Left ventricle myocardium inferior (tissue), 1 donor: ENCODE measurements around the gene HBD. TPM values are rescaled to one million over a fixed set of nuclear protein-coding genes. Genes with fewer than 3 reads are reported as not detected.

ENCODE experiments used
- DNase-seq: peaks from one replicate; pipeline ENCODE4 v3.0.0-alpha.2; 2020
- H3K27ac ChIP-seq: fragments of 200-600 bp; replicated peaks from 2 replicates; pipeline ENCODE4 v1.8.0; 2021
- H3K27me3 ChIP-seq: fragments of 200-600 bp; 2 replicates; pipeline ENCODE4 v1.8.0; 2021; ENCODE audit warnings: low read depth
- H3K36me3 ChIP-seq: fragments of 200-600 bp; 2 replicates; pipeline ENCODE4 v1.8.0; 2021
- H3K4me1 ChIP-seq: fragments of 200-600 bp; 2 replicates; pipeline ENCODE4 v1.8.0; 2021
- H3K4me3 ChIP-seq: fragments of 200-600 bp; 2 replicates; pipeline ENCODE4 v1.8.0; 2021; ENCODE audit warnings: mild to moderate bottlenecking, moderate library complexity
- H3K9me3 ChIP-seq: fragments of 200-600 bp; replicated peaks from 2 replicates; pipeline ENCODE4 v1.8.0; 2021
- CTCF ChIP-seq: fragments of 200-600 bp; IDR thresholded peaks from 2 replicates; pipeline ENCODE4 v1.8.0; 2021; ENCODE audit warnings: antibody characterized with exemption, mild to moderate bottlenecking, borderline replicate concordance
- intact Hi-C: fragments of 100-400 bp; cut with micrococcal nuclease; formaldehyde crosslinking; loops from one replicate; pipeline ENCODE4 v1.11.0; 2022
- long read RNA-seq: library from polyadenylated mRNA; unstranded; transcript quantifications from one replicate; pipeline ENCODE4 v2.0.0, GENCODE V29; 2021
- total RNA-seq: library from RNA; stranded (reverse); fragmentation: NEBNext Ultra II Directional; extraction: Animal tissue kit (Norgen Biotek cat#: 25700); gene quantifications from one replicate; pipeline ENCODE4 v1.2.1, GENCODE V29; 2021
- donor health status: DM: no; HTN: yes; CAD: no; lungs with severe emphysema.

The HBD gene
- not detected for total RNA-seq
- long read RNA-seq, result 0 reads

GRCh38 chr11:5234381-5234834 lies at the start of gene HBD:
Gene HBD (minus strand): TSS chr11:5234483. CDS start chr11:5234433, 50 bp downstream.
- no peak for TF ChIP-seq CTCF
- intact Hi-C loops, result no loop called here
- H3K9me3 ChIP-seq, result no peaks in the 10 kb centered on the region
- H3K27ac ChIP-seq, result no peak within 1 kb of the TSS
- H3K27me3 ChIP-seq, result peaks cover 5% of the 10 kb centered on the region
- no peak for DNase-seq
- no peak within 1 kb of the TSS for H3K4me3 ChIP-seq
- H3K36me3 ChIP-seq, result no peaks in the 10 kb centered on the region
- H3K4me1 ChIP-seq, result no peaks in the 10 kb centered on the region

- H3K36me3 ChIP-seq, result no peaks in the 10 kb centered on the region
- intact Hi-C loops, result no loop called here
Measured at GRCh38 chr11:5283882-5284281, 49.6 kb upstream of the HBD start.

GRCh38 chr11:5283086-5283485 lies 48.8 kb upstream of the HBD start:
- no peaks in the 10 kb centered on the region for H3K27me3 ChIP-seq
- no peak for TF ChIP-seq CTCF
- no peaks in the 10 kb centered on the region for H3K9me3 ChIP-seq
- intact Hi-C loops, result no loop called here
- H3K4me1 ChIP-seq, result no peaks in the 10 kb centered on the region
- no peak for DNase-seq
- H3K36me3 ChIP-seq, result no peaks in the 10 kb centered on the region
- no peak overlapping the region for H3K4me3 ChIP-seq
- no peak overlapping the region for H3K27ac ChIP-seq

More at GRCh38 chr11:5283882-5284281, 49.6 kb upstream of the HBD start:
- H3K27me3 ChIP-seq, result no peaks in the 10 kb centered on the region
- no peak for DNase-seq
- H3K4me1 ChIP-seq, result no peaks in the 10 kb centered on the region
- no peaks in the 10 kb centered on the region for H3K9me3 ChIP-seq
- no peak for TF ChIP-seq CTCF
- H3K27ac ChIP-seq, result no peak overlapping the region
- no peak overlapping the region for H3K4me3 ChIP-seq

GRCh38 chr11:5282628-5283027 lies 48.3 kb upstream of the HBD start:
- Histone ChIP-seq H3K9me3 (no peaks in the 10 kb centered on the region), H3K4me3 (no peak overlapping the region), H3K36me3 (no peaks in the 10 kb centered on the region), H3K4me1 (no peaks in the 10 kb centered on the region), H3K27me3 (no peaks in the 10 kb centered on the region), H3K27ac (no peak overlapping the region)
- DNase-seq, result no peak
- intact Hi-C loops, result no loop called here
- TF ChIP-seq CTCF, result no peak

GRCh38 chr11:5281596-5281995 lies 47.3 kb upstream of the HBD start:
- Histone ChIP-seq H3K36me3 (no peaks in the 10 kb centered on the region), H3K4me3 (no peak overlapping the region), H3K9me3 (no peaks in the 10 kb centered on the region), H3K4me1 (no peaks in the 10 kb centered on the region), H3K27ac (no peak overlapping the region), H3K27me3 (no peaks in the 10 kb centered on the region)
- intact Hi-C loops, result no loop called here
- no peak for DNase-seq
- TF ChIP-seq CTCF, result no peak
